Ishikawa (cell line): ENCODE data around the gene SAG.

Experiments
- CEBPB ChIP-seq: IDR thresholded peaks from 2 replicates; pipeline ENCODE4 v1.6.1; 2012
- CREB1 ChIP-seq: IDR thresholded peaks from 2 replicates; pipeline ENCODE4 v1.6.1; 2012; ENCODE audit warnings: low read depth
- EGR1 ChIP-seq: IDR thresholded peaks from 2 replicates; pipeline ENCODE4 v1.6.1; 2012
- EP300 ChIP-seq: IDR thresholded peaks from 2 replicates; pipeline ENCODE4 v1.6.1; 2012; ENCODE audit warnings: borderline replicate concordance
- FOXM1 ChIP-seq: IDR thresholded peaks from 2 replicates; pipeline ENCODE4 v1.6.1; 2012; ENCODE audit warnings: low read depth, borderline replicate concordance
- NFIC ChIP-seq: IDR thresholded peaks from 2 replicates; pipeline ENCODE4 v1.6.1; 2012
- RAD21 ChIP-seq: IDR thresholded peaks from 2 replicates; pipeline ENCODE4 v1.6.1; 2012; ENCODE audit warnings: low read depth
- TAF1 ChIP-seq: IDR thresholded peaks from 2 replicates; pipeline ENCODE4 v1.6.1; 2012; ENCODE audit warnings: low read depth, mild to moderate bottlenecking
- TCF12 ChIP-seq: IDR thresholded peaks from 2 replicates; pipeline ENCODE4 v1.6.1; 2012; ENCODE audit warnings: low read depth
- TEAD4 ChIP-seq: IDR thresholded peaks from 2 replicates; pipeline ENCODE4 v1.6.1; 2012
- YY1 ChIP-seq: IDR thresholded peaks from 2 replicates; pipeline ENCODE4 v1.6.1; 2012; ENCODE audit warnings: low read depth
- ZBTB7A ChIP-seq: IDR thresholded peaks from 2 replicates; pipeline ENCODE4 v1.6.1; 2012; ENCODE audit warnings: low read depth
- TF ChIP-seq, protein P1 (sequence below): IDR thresholded peaks from 2 replicates; pipeline ENCODE4 v1.6.1; 2012
- TF ChIP-seq, protein P2 (sequence below): IDR thresholded peaks from 2 replicates; pipeline ENCODE4 v1.6.1; 2012
- TF ChIP-seq, protein P3 (sequence below): IDR thresholded peaks from 2 replicates; pipeline ENCODE4 v1.6.1; 2012; ENCODE audit warnings: low read depth, mild to moderate bottlenecking

The SAG gene

DNA sequence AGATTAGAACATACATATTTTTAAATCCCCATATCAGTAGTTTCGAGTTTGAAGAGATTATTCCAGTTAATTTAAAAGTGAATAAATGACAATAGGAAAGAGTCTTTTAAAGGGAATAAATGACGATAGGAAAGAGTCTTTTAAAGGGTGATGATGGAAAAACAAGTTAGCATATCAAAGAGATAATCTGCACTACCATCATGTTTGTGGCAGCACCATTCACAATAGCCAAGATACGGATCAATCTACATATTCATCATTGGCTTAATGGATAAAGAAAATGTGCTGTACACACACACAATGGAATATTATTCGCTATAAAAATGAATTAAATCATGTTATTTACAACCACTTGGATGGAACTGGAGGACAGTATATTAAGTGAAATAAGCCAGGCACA is 41.1 kb upstream of the SAG start:
- TF ChIP-seq CEBPB (no peak), TCF12 (no peak), CREB1 (no peak), YY1 (no peak), TAF1 (no peak), EGR1 (no peak), TEAD4 (no peak), EP300 (no peak), FOXM1 (no peak), NFIC (no peak), ZBTB7A (no peak), RAD21 (no peak)
- TF ChIP-seq, protein P1, sequence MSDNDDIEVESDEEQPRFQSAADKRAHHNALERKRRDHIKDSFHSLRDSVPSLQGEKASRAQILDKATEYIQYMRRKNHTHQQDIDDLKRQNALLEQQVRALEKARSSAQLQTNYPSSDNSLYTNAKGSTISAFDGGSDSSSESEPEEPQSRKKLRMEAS: no peak
- TF ChIP-seq, protein P2, sequence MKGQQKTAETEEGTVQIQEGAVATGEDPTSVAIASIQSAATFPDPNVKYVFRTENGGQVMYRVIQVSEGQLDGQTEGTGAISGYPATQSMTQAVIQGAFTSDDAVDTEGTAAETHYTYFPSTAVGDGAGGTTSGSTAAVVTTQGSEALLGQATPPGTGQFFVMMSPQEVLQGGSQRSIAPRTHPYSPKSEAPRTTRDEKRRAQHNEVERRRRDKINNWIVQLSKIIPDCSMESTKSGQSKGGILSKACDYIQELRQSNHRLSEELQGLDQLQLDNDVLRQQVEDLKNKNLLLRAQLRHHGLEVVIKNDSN: no peak
- TF ChIP-seq, protein P3, sequence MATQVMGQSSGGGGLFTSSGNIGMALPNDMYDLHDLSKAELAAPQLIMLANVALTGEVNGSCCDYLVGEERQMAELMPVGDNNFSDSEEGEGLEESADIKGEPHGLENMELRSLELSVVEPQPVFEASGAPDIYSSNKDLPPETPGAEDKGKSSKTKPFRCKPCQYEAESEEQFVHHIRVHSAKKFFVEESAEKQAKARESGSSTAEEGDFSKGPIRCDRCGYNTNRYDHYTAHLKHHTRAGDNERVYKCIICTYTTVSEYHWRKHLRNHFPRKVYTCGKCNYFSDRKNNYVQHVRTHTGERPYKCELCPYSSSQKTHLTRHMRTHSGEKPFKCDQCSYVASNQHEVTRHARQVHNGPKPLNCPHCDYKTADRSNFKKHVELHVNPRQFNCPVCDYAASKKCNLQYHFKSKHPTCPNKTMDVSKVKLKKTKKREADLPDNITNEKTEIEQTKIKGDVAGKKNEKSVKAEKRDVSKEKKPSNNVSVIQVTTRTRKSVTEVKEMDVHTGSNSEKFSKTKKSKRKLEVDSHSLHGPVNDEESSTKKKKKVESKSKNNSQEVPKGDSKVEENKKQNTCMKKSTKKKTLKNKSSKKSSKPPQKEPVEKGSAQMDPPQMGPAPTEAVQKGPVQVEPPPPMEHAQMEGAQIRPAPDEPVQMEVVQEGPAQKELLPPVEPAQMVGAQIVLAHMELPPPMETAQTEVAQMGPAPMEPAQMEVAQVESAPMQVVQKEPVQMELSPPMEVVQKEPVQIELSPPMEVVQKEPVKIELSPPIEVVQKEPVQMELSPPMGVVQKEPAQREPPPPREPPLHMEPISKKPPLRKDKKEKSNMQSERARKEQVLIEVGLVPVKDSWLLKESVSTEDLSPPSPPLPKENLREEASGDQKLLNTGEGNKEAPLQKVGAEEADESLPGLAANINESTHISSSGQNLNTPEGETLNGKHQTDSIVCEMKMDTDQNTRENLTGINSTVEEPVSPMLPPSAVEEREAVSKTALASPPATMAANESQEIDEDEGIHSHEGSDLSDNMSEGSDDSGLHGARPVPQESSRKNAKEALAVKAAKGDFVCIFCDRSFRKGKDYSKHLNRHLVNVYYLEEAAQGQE: no peak

DNA sequence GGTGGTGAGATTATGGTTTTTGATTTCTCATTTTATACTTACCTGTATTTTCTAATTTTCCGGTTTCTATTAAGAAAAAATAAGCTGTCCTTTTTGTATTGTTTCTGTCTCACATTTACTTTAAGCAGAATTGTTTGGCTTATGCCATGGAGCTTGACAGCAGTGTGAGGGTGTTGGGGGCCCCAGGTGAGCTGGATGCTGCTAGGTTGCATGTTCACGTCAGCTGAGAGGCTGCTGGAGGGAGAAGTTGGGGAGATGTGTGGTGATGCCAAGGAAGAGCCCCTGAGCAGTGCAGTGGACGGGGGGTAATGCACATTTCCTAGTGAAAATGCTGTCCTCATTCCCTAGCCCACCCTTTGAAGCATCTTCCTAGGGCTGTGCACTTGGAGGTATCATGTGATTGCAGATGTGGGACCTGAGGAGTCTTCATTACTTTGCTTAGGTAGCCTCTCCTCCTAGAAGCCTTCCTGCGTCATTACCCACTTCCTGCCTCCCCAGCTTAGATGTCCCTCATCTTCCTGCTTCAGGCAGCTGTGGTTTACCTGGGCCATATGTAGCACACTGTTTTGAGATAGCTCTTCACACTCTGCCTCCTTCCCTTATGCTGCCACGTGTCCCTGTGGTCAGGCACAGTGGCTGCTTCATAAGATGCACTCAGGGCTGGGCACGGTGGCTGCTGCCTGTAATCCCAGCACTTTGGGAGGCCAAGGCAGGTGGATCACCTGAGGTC is 39.9 kb upstream of the SAG start:
- TF ChIP-seq, protein P3: no peak
- TF ChIP-seq, protein P2: no peak
- TF ChIP-seq EGR1 (no peak), EP300 (no peak), YY1 (no peak), TAF1 (no peak), ZBTB7A (no peak), CREB1 (no peak), TEAD4 (no peak), FOXM1 (no peak), CEBPB (no peak), RAD21 (no peak), TCF12 (no peak), NFIC (no peak)
- TF ChIP-seq, protein P1: no peak

DNA sequence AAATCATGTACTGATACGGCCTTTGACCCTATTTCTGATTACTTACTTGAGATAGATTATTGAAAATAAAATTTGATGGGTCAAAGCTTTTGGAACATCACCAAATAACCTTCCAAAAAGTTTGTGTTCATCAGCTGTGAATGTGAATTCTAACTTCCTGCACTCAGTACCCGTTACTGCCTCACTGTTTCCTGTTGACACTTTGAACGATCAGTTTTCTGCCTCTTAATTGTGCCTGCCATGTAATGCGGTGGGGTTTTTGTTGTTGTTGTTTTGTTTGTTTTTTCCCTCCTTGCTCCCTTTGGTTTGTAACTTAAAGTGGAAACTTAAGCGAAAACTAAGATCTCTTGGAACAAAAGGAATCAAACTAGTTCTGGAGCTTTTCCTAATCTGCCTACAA is 37.2 kb upstream of the SAG start:
- TF ChIP-seq, protein P1: no peak

DNA sequence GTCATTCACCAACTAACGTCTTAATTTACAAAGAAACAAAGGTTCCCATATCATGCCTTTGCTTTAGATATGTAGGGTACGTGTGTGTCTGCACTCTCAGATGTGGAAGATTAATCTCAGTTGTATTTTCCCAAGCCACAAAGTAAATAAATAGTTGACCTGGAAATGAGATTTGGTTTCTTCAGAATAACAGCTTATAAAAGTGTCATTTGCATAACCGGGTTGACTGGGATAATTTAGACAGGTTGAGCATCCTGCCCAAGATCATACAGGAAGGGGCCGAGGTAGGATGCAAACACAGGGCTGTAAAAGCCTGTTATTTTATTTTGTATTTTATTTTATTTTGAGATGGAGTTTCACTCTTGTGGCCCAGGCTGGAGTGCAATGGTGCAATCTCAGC is 36.7 kb upstream of the SAG start:
- TF ChIP-seq YY1 (no peak), EP300 (no peak), TCF12 (no peak), RAD21 (no peak), CREB1 (no peak), TEAD4 (no peak), ZBTB7A (no peak), TAF1 (no peak), CEBPB (no peak)
- TF ChIP-seq, protein P2: no peak
- TF ChIP-seq, protein P1: no peak

DNA sequence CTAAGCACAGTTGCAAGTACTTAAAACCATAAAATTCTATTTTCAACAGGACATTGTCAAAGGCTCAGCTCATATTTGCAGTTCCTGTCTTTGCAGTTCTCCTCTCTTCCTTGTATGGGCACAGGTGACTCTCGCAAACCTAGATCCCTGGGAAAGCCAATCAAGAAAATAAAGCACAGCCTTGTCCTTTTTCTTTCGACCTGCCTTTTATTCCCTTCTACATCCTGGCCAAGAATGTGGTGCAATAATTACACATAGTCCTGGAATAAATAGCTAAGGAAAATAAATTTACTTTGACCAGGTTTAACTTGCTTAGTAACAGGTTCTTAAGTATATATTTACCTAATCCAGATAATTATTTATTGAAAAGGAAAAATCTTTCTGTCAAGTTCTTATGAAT is 35.9 kb upstream of the SAG start:
- TF ChIP-seq ZBTB7A (no peak), TAF1 (no peak), CREB1 (no peak), TEAD4 (no peak), EP300 (no peak)
- TF ChIP-seq, protein P3: no peak
- TF ChIP-seq, protein P2: no peak
- TF ChIP-seq, protein P1: no peak
